ENCODE results near the gene ALOXE3. TPM values are rescaled to one million over a fixed set of nuclear protein-coding genes. Genes with fewer than 3 reads are reported as not detected.
A peak's percentile ranks its signal among the peaks of the same experiment; 100 is the strongest.

ALOXE3 gene
- total RNA-seq, 2 donors from 2014 or later, result 0.20 TPM; not detected in 1

- TF ChIP-seq, protein P1, sequence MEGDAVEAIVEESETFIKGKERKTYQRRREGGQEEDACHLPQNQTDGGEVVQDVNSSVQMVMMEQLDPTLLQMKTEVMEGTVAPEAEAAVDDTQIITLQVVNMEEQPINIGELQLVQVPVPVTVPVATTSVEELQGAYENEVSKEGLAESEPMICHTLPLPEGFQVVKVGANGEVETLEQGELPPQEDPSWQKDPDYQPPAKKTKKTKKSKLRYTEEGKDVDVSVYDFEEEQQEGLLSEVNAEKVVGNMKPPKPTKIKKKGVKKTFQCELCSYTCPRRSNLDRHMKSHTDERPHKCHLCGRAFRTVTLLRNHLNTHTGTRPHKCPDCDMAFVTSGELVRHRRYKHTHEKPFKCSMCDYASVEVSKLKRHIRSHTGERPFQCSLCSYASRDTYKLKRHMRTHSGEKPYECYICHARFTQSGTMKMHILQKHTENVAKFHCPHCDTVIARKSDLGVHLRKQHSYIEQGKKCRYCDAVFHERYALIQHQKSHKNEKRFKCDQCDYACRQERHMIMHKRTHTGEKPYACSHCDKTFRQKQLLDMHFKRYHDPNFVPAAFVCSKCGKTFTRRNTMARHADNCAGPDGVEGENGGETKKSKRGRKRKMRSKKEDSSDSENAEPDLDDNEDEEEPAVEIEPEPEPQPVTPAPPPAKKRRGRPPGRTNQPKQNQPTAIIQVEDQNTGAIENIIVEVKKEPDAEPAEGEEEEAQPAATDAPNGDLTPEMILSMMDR (IDR thresholded peaks at IDR 0.05), result no peak
- no peaks in the 10 kb centered on the region for H3K27me3 ChIP-seq
- H3K9me3 ChIP-seq, result no peaks in the 10 kb centered on the region
- H3K4me1 ChIP-seq, result peaks cover 0 to 43% of the 10 kb centered on the region in 2 donors
- no peak for DNase-seq (ENCODE audit: low spot score)
- H3K27ac ChIP-seq, result peak overlapping the region; percentile 100
- peaks cover 29% of the 10 kb centered on the region for H3K36me3 ChIP-seq
- H3K4me3 ChIP-seq, result peak overlapping the region; percentile 83 to 95
Measured at GRCh38 chr17:8155231-8155995, 37.1 kb upstream of the ALOXE3 start.

- H3K27ac ChIP-seq, result peak overlapping the region; percentile 100
- H3K4me3 ChIP-seq, result peak overlapping the region; percentile 83 to 95
- no peak for DNase-seq (ENCODE audit: low spot score)
- H3K36me3 ChIP-seq, result peaks cover 33% of the 10 kb centered on the region
- peaks cover 0 to 49% of the 10 kb centered on the region in 2 donors for H3K4me1 ChIP-seq
- H3K27me3 ChIP-seq, result no peaks in the 10 kb centered on the region
- TF ChIP-seq, protein P1 (IDR thresholded peaks at IDR 0.05), result no peak
- H3K9me3 ChIP-seq, result no peaks in the 10 kb centered on the region
Measured at GRCh38 chr17:8154608-8155155, 36.4 kb upstream of the ALOXE3 start.

DNA sequence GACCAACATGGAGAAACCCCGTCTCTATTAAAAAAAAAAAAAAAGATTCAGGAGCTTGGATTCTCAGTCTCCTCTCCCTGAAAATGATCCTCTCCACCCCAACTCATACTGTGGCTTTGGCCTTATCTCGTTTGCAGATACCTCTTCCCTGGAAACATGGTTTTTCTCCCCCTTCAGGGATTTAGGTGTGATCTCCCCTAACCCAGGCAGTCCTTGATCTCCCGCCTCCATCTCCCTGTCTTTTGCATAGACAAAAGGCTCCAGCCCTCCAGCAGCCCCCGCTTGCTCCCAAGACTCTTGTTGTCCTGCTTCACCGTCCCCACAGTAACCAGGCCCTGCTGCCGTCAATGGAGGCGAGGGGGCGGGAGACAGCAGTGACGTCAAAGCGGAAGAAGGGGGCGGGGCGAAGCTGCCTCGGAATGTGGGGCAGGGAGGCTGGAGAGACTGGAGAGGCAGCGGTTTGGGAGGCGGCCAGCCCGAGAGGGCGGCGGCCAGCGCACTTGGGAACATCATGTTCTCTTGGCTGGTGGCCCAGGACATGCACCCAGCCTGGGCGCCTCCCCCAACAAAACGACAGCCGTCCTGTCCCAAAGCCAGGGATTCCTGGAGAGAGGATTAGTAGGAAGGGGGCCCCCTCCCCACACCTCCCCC, 35.8 kb upstream of the ALOXE3 start:
- peak overlapping the region; percentile 100 for H3K27ac ChIP-seq
- H3K9me3 ChIP-seq, result no peaks in the 10 kb centered on the region
- H3K36me3 ChIP-seq, result peaks cover 34% of the 10 kb centered on the region
- TF ChIP-seq, protein P1 (IDR thresholded peaks at IDR 0.05), result no peak
- H3K4me3 ChIP-seq, result peak overlapping the region; percentile 83 to 95
- H3K27me3 ChIP-seq, result no peaks in the 10 kb centered on the region
- H3K4me1 ChIP-seq, result peaks cover 0 to 49% of the 10 kb centered on the region in 2 donors
- peak; percentile 100 for DNase-seq (ENCODE audit: low spot score)

GRCh38 chr17:8153525-8153956, 35.2 kb upstream of the ALOXE3 start:
- Histone ChIP-seq H3K27me3 (no peaks in the 10 kb centered on the region), H3K27ac (peak overlapping the region; percentile 100), H3K4me1 (peaks cover 0 to 46% of the 10 kb centered on the region in 2 donors), H3K36me3 (peaks cover 39% of the 10 kb centered on the region), H3K4me3 (peak overlapping the region; percentile 46 to 83), H3K9me3 (no peaks in the 10 kb centered on the region)
- TF ChIP-seq, protein P1 (IDR thresholded peaks at IDR 0.05), result no peak
- DNase-seq (ENCODE audit: low spot score), result peak; percentile 94

- DNase-seq (ENCODE audit: low spot score), result no peak
- TF ChIP-seq, protein P1 (IDR thresholded peaks at IDR 0.05), result no peak
- no peaks in the 10 kb centered on the region for H3K27me3 ChIP-seq
- H3K9me3 ChIP-seq, result no peaks in the 10 kb centered on the region
- H3K4me3 ChIP-seq, result peak overlapping the region; percentile 46 to 83
- H3K4me1 ChIP-seq, result peaks cover 0 to 47% of the 10 kb centered on the region in 2 donors
- peak overlapping the region; percentile 100 for H3K27ac ChIP-seq
- H3K36me3 ChIP-seq, result peaks cover 44% of the 10 kb centered on the region
Measured at GRCh38 chr17:8153031-8153451, 34.7 kb upstream of the ALOXE3 start.
